WTC11 (cell line): ENCODE results near the gene SLC26A8. TPM values are rescaled to one million over a fixed set of nuclear protein-coding genes. Genes with fewer than 3 reads are reported as not detected.

ENCODE experiments used
- ATAC-seq: fragments of 200-7000 bp; cut with Tn5 transposase; 2 replicates; pipeline ENCODE4 v1.10.0; 2021; ENCODE audit warnings: mild to moderate bottlenecking, moderate library complexity
- CTCF ChIA-PET: fragments of 300-600 bp; sonication (Branson Sonifier 250); formaldehyde crosslinking; loops from one replicate; lab custom pipeline; 2021; ENCODE audit warnings: antibody characterized with exemption; lab: Charles Lee
- POLR2A ChIA-PET: fragments of 350-600 bp; sonication (Branson Sonifier 250); formaldehyde crosslinking; loops from one replicate; lab custom pipeline; 2021; ENCODE audit warnings: antibody characterized with exemption; lab: Charles Lee
- DNase-seq: peaks from one replicate; pipeline ENCODE4 v3.0.0; 2021; ENCODE audit warnings: low spot score
- H3K27ac Mint-ChIP-seq: 2 replicates; pipeline ENCODE4 v1.8.0; 2021; ENCODE audit warnings: mixed read lengths
- H3K27me3 Mint-ChIP-seq: 2 replicates; pipeline ENCODE4 v1.8.0; 2021; ENCODE audit warnings: low read depth, mild to moderate bottlenecking, moderate library complexity, mixed read lengths
- H3K36me3 Mint-ChIP-seq: 2 replicates; pipeline ENCODE4 v1.8.0; 2021; ENCODE audit warnings: mixed read lengths
- H3K4me1 Mint-ChIP-seq: 2 replicates; pipeline ENCODE4 v1.8.0; 2022; ENCODE audit warnings: mixed read lengths
- H3K4me3 Mint-ChIP-seq: 2 replicates; pipeline ENCODE4 v1.8.0; 2021; ENCODE audit warnings: mild to moderate bottlenecking, moderate library complexity, mixed read lengths
- H3K9me3 Mint-ChIP-seq: 2 replicates; pipeline ENCODE4 v1.8.0; 2021; ENCODE audit warnings: mixed read lengths
- FOXP1 ChIP-seq: sonication (generic); formaldehyde crosslinking; IDR thresholded peaks from 2 replicates; pipeline ENCODE4 v1.8.0; 2022; ENCODE audit warnings: missing genetic modification reagents, mild to moderate bottlenecking, moderate library complexity, borderline replicate concordance
- JUN ChIP-seq: sonication (generic); formaldehyde crosslinking; IDR thresholded peaks from 2 replicates; pipeline ENCODE4 v1.8.0; 2023; ENCODE audit warnings: mild to moderate bottlenecking, missing genetic modification reagents
- KAT7 ChIP-seq: sonication (generic); formaldehyde crosslinking; IDR thresholded peaks from 2 replicates; pipeline ENCODE4 v1.8.1; 2023; ENCODE audit warnings: missing genetic modification reagents, mild to moderate bottlenecking, borderline replicate concordance
- MYBL2 ChIP-seq: sonication (generic); formaldehyde crosslinking; IDR thresholded peaks from 2 replicates; pipeline ENCODE4 v1.8.1; 2023; ENCODE audit warnings: mild to moderate bottlenecking, moderate library complexity, missing genetic modification reagents
- NFE2L1 ChIP-seq: sonication (generic); formaldehyde crosslinking; IDR thresholded peaks from 2 replicates; pipeline ENCODE4 v1.8.1; 2023; ENCODE audit warnings: missing genetic modification reagents
- OVOL2 ChIP-seq: fragments of 250-450 bp; sonication (Bioruptor Pico); IDR thresholded peaks from 2 replicates; pipeline ENCODE4 v1.9.0; 2021; ENCODE audit warnings: mild to moderate bottlenecking, borderline replicate concordance
- SMAD3 ChIP-seq: sonication (generic); formaldehyde crosslinking; IDR thresholded peaks from 2 replicates; pipeline ENCODE4 v1.8.0; 2022; ENCODE audit warnings: missing genetic modification reagents, mild to moderate bottlenecking, borderline replicate concordance
- SMAD4 ChIP-seq: sonication (generic); formaldehyde crosslinking; IDR thresholded peaks from 2 replicates; pipeline ENCODE4 v1.8.0; 2022; ENCODE audit warnings: mild to moderate bottlenecking, missing genetic modification reagents
- SP1 ChIP-seq: sonication (generic); formaldehyde crosslinking; conservative IDR thresholded peaks from 2 replicates; pipeline ENCODE4 v1.8.1; 2022; ENCODE audit warnings: missing genetic modification reagents
- TEAD1 ChIP-seq: sonication (generic); formaldehyde crosslinking; IDR thresholded peaks from 2 replicates; pipeline ENCODE4 v1.8.0; 2022; ENCODE audit warnings: mild to moderate bottlenecking, missing genetic modification reagents
- ZNF138 ChIP-seq: sonication (generic); formaldehyde crosslinking; conservative IDR thresholded peaks from 2 replicates; pipeline ENCODE4 v1.8.1; 2022; ENCODE audit warnings: mild to moderate bottlenecking, moderate library complexity, missing genetic modification reagents
- ZNF263 ChIP-seq: sonication (generic); formaldehyde crosslinking; IDR thresholded peaks from 2 replicates; pipeline ENCODE4 v1.8.1; 2022; ENCODE audit warnings: low read depth, mild to moderate bottlenecking, moderate library complexity, missing genetic modification reagents
- total RNA-seq: library from RNA; stranded (reverse); gene quantifications from 3 replicates; pipeline ENCODE4 v1.2.3, GENCODE V29; 2021
- TF ChIP-seq, protein P1 (sequence below): sonication (generic); formaldehyde crosslinking; IDR thresholded peaks from 2 replicates; pipeline ENCODE4 v1.8.0; 2022; ENCODE audit warnings: mild to moderate bottlenecking, missing genetic modification reagents
- TF ChIP-seq, protein P2 (sequence below): sonication (generic); formaldehyde crosslinking; IDR thresholded peaks from 2 replicates; pipeline ENCODE4 v1.8.1; 2022; ENCODE audit warnings: mild to moderate bottlenecking, missing genetic modification reagents, moderate library complexity, borderline replicate concordance
- TF ChIP-seq, protein P3 (sequence below): sonication (generic); formaldehyde crosslinking; IDR thresholded peaks from 2 replicates; pipeline ENCODE4 v1.8.0; 2022; ENCODE audit warnings: mild to moderate bottlenecking, missing genetic modification reagents
- TF ChIP-seq, protein P4 (sequence below): sonication (generic); formaldehyde crosslinking; IDR thresholded peaks from 2 replicates; pipeline ENCODE4 v1.8.1; 2023; ENCODE audit warnings: mild to moderate bottlenecking, missing genetic modification reagents
- TF ChIP-seq, protein P5 (sequence below): fragments of 200-600 bp; IDR thresholded peaks from 2 replicates; pipeline ENCODE4 v1.8.0; 2022; ENCODE audit warnings: antibody characterized with exemption
- TF ChIP-seq, protein P6 (sequence below): sonication (generic); formaldehyde crosslinking; IDR thresholded peaks from 2 replicates; pipeline ENCODE4 v1.8.0; 2023; ENCODE audit warnings: missing genetic modification reagents
- TF ChIP-seq, protein P7 (sequence below): fragments of 250-450 bp; sonication (Bioruptor Pico); IDR thresholded peaks from 2 replicates; pipeline ENCODE4 v1.9.0; 2021; ENCODE audit warnings: mild to moderate bottlenecking
- TF ChIP-seq, protein P8 (sequence below): sonication (generic); formaldehyde crosslinking; IDR thresholded peaks from 2 replicates; pipeline ENCODE4 v1.8.0; 2023; ENCODE audit warnings: mild to moderate bottlenecking, missing genetic modification reagents

The SLC26A8 gene
- total RNA-seq, 1 experiment from 2014 or later, result 0.50 TPM

DNA sequence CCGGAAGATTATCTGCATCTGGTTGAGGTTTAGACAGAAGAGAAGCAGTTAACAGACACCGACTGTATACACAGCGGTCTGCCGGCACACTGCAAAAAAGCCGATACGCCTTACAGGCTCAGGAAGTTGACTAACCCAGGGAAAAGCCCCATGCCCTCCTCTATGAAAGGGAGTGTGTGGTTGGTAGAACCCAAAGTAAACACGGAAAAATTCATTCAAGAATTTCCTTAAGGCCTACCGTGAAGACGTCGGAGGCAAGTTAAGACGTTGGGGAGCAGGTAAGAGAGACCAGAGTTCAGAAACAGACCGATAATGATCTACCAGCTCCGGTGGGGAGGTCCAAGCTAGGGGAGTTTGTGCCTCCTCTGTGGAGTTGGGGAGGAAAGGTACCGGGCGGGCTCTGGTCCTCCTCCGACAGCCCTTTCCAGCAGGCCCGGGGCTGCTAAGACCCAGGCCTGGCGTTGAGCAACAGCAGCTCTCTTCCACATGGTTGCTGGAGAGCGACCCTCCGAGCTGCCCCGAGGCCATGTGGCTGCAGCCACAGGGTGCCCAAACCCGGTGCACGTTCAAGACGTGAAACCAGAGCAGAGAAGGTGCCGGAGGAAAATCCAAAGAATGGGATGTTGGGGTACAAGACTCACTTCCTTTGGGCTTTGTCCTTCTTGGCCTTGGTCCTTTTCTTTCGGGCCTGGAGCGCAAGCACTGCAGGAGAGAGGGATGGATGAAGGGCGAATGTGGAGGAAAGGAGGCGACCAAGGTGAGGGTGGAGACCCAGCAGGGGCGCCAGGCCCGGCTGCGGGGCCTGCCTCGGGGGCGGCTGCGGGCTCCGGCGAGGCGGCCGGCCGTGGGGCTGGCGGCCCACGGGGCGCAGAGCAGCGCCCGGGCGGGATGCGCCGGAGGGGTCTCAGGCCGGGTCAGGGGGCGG, 104.4 kb downstream of the SLC26A8 start:
- Mint-ChIP-seq H3K9me3 (no peaks in the 10 kb centered on the region), H3K27ac (peak overlapping the region; percentile 98), H3K36me3 (peaks cover 28% of the 10 kb centered on the region), H3K4me1 (peaks cover 32% of the 10 kb centered on the region), H3K4me3 (peak overlapping the region; percentile 99), H3K27me3 (peaks cover 4% of the 10 kb centered on the region; the same call in 1 of the 2 replicates)
- DNase-seq (peak; percentile 38), ATAC-seq (peak; percentile 29)
- POLR2A ChIA-PET, result interaction anchor here (0.9 kb wide), 1 partner anchor 107 kb away, joined by 4 read pairs; the partner anchor contains the start of gene MAPK14
- 0 out of 2 replicates have a peak, but pooled peaks have one; percentile 54 for TF ChIP-seq KAT7 (CRISPR knock-in tag)
- TF ChIP-seq MYBL2 (CRISPR knock-in tag), result 0 out of 2 replicates have a peak, but pooled peaks have one; percentile 20
- TF ChIP-seq, protein P1, sequence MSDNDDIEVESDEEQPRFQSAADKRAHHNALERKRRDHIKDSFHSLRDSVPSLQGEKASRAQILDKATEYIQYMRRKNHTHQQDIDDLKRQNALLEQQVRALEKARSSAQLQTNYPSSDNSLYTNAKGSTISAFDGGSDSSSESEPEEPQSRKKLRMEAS (CRISPR knock-in tag), result peak; percentile 56
- TF ChIP-seq, protein P2, sequence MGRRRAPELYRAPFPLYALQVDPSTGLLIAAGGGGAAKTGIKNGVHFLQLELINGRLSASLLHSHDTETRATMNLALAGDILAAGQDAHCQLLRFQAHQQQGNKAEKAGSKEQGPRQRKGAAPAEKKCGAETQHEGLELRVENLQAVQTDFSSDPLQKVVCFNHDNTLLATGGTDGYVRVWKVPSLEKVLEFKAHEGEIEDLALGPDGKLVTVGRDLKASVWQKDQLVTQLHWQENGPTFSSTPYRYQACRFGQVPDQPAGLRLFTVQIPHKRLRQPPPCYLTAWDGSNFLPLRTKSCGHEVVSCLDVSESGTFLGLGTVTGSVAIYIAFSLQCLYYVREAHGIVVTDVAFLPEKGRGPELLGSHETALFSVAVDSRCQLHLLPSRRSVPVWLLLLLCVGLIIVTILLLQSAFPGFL, result no peak
- no peak for TF ChIP-seq TEAD1
- no peak for TF ChIP-seq JUN (CRISPR knock-in tag)
- peak; percentile 44; the same call in 1 of the 2 replicates for TF ChIP-seq FOXP1 (CRISPR knock-in tag)
- TF ChIP-seq, protein P3, sequence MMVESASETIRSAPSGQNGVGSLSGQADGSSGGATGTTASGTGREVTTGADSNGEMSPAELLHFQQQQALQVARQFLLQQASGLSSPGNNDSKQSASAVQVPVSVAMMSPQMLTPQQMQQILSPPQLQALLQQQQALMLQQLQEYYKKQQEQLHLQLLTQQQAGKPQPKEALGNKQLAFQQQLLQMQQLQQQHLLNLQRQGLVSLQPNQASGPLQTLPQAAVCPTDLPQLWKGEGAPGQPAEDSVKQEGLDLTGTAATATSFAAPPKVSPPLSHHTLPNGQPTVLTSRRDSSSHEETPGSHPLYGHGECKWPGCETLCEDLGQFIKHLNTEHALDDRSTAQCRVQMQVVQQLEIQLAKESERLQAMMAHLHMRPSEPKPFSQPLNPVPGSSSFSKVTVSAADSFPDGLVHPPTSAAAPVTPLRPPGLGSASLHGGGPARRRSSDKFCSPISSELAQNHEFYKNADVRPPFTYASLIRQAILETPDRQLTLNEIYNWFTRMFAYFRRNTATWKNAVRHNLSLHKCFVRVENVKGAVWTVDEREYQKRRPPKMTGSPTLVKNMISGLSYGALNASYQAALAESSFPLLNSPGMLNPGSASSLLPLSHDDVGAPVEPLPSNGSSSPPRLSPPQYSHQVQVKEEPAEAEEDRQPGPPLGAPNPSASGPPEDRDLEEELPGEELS (CRISPR knock-in tag), result 0 out of 2 replicates have a peak, but pooled peaks have one; percentile 38
- TF ChIP-seq, protein P4, sequence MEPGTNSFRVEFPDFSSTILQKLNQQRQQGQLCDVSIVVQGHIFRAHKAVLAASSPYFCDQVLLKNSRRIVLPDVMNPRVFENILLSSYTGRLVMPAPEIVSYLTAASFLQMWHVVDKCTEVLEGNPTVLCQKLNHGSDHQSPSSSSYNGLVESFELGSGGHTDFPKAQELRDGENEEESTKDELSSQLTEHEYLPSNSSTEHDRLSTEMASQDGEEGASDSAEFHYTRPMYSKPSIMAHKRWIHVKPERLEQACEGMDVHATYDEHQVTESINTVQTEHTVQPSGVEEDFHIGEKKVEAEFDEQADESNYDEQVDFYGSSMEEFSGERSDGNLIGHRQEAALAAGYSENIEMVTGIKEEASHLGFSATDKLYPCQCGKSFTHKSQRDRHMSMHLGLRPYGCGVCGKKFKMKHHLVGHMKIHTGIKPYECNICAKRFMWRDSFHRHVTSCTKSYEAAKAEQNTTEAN (CRISPR knock-in tag), result no peak
- no peak for TF ChIP-seq ZNF263 (CRISPR knock-in tag)
- no peak for TF ChIP-seq SMAD4
- CTCF ChIA-PET, result interaction anchor here (1.4 kb wide), 1 partner anchor 211 kb away, joined by 3 read pairs; no protein-coding TSS in a partner anchor

DNA sequence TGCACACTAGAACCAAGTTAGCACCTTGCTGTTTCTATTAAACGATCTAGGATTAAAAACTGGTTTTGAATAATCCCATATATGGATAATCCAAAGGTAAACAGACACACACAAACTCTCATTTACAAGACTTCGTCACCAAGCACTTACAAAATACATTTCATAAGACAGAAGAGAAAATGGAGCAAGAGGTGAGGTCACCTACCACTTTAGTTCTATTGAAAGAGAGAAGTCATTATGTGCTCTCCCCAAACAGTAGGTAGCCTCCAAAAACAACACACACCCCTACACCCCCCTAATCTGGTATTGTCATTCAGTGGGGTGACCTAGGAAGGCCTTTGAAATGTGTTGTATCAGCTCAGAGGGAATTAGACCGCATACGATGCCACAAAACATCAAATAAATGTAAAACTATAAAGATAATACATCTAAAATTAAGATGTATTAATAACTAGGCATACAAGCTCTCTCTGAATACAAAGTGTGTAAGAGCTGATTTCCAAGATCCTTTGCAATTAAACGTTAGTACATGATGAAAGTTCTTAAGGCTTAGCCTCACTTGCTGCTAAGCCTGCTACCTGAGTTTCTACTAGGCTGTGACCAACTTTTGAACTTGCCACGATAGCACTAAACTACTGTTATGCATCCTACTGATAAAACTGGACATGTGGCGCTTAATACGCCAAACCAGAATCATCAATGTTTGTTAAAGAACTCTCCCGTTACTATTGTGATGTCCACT, 105.2 kb downstream of the SLC26A8 start:
- ATAC-seq (peak; percentile 10; the same call in 1 of the 2 replicates), DNase-seq (no peak)
- peak overlapping the region; percentile 81 for H3K27ac Mint-ChIP-seq
- ChIA-PET CTCF (interaction anchor here (1.4 kb wide), 1 partner anchor 212 kb away, joined by 3 read pairs; no protein-coding TSS in a partner anchor), POLR2A (no interaction called here)
- H3K4me1 Mint-ChIP-seq, result peaks cover 32% of the 10 kb centered on the region
- peaks cover 31% of the 10 kb centered on the region for H3K36me3 Mint-ChIP-seq
- H3K4me3 Mint-ChIP-seq, result peak overlapping the region; percentile 99
- no peaks in the 10 kb centered on the region for H3K9me3 Mint-ChIP-seq
- peaks cover 4% of the 10 kb centered on the region; the same call in 1 of the 2 replicates for H3K27me3 Mint-ChIP-seq
- TF ChIP-seq, protein P5, sequence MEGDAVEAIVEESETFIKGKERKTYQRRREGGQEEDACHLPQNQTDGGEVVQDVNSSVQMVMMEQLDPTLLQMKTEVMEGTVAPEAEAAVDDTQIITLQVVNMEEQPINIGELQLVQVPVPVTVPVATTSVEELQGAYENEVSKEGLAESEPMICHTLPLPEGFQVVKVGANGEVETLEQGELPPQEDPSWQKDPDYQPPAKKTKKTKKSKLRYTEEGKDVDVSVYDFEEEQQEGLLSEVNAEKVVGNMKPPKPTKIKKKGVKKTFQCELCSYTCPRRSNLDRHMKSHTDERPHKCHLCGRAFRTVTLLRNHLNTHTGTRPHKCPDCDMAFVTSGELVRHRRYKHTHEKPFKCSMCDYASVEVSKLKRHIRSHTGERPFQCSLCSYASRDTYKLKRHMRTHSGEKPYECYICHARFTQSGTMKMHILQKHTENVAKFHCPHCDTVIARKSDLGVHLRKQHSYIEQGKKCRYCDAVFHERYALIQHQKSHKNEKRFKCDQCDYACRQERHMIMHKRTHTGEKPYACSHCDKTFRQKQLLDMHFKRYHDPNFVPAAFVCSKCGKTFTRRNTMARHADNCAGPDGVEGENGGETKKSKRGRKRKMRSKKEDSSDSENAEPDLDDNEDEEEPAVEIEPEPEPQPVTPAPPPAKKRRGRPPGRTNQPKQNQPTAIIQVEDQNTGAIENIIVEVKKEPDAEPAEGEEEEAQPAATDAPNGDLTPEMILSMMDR, result no peak
- TF ChIP-seq, protein P6, sequence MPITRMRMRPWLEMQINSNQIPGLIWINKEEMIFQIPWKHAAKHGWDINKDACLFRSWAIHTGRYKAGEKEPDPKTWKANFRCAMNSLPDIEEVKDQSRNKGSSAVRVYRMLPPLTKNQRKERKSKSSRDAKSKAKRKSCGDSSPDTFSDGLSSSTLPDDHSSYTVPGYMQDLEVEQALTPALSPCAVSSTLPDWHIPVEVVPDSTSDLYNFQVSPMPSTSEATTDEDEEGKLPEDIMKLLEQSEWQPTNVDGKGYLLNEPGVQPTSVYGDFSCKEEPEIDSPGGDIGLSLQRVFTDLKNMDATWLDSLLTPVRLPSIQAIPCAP (CRISPR knock-in tag), result no peak
- no peak for TF ChIP-seq NFE2L1 (CRISPR knock-in tag)
- TF ChIP-seq, protein P7, sequence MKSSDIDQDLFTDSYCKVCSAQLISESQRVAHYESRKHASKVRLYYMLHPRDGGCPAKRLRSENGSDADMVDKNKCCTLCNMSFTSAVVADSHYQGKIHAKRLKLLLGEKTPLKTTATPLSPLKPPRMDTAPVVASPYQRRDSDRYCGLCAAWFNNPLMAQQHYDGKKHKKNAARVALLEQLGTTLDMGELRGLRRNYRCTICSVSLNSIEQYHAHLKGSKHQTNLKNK (CRISPR knock-in tag), result no peak
- TF ChIP-seq ZNF138 (CRISPR knock-in tag), result no peak
- TF ChIP-seq, protein P8, sequence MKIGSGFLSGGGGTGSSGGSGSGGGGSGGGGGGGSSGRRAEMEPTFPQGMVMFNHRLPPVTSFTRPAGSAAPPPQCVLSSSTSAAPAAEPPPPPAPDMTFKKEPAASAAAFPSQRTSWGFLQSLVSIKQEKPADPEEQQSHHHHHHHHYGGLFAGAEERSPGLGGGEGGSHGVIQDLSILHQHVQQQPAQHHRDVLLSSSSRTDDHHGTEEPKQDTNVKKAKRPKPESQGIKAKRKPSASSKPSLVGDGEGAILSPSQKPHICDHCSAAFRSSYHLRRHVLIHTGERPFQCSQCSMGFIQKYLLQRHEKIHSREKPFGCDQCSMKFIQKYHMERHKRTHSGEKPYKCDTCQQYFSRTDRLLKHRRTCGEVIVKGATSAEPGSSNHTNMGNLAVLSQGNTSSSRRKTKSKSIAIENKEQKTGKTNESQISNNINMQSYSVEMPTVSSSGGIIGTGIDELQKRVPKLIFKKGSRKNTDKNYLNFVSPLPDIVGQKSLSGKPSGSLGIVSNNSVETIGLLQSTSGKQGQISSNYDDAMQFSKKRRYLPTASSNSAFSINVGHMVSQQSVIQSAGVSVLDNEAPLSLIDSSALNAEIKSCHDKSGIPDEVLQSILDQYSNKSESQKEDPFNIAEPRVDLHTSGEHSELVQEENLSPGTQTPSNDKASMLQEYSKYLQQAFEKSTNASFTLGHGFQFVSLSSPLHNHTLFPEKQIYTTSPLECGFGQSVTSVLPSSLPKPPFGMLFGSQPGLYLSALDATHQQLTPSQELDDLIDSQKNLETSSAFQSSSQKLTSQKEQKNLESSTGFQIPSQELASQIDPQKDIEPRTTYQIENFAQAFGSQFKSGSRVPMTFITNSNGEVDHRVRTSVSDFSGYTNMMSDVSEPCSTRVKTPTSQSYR (CRISPR knock-in tag), result no peak
- no peak for TF ChIP-seq OVOL2 (CRISPR knock-in tag)
- TF ChIP-seq SP1 (CRISPR knock-in tag), result no peak
- TF ChIP-seq SMAD3, result no peak
